OCI-LY7 (cell line): Measurements from ENCODE around the gene C10orf143. TPM values are rescaled to one million over a fixed set of nuclear protein-coding genes. Genes with fewer than 3 reads are reported as not detected.

Experiments used
- BruUV-seq: library from RNA; stranded (reverse); fragments of 400-500 nt; replicated peaks from 2 replicates; lab custom pipeline; 2021; lab: Mats Ljungman, UMichigan
- CTCF ChIA-PET: fragments of 300-600 bp; sonication (Branson Sonifier 250); formaldehyde crosslinking; loops from one replicate; lab custom pipeline; 2022; ENCODE audit warnings: antibody characterized with exemption; ENCODE audit not compliant: unreplicated experiment; lab: Charles Lee
- POLR2A ChIA-PET: fragments of 300-600 bp; sonication (Branson Sonifier 250); formaldehyde crosslinking; loops from one replicate; lab custom pipeline; 2022; ENCODE audit warnings: antibody characterized with exemption; lab: Charles Lee
- DNase-seq: peaks from one replicate; pipeline ENCODE4 v3.0.0-alpha.2; 2015; ENCODE audit warnings: low spot score
- H2AFZ ChIP-seq: fragments of 200-600 bp; sonication (generic), shearing (Covaris generic); 2 replicates; pipeline ENCODE4 v1.6.1; 2014; ENCODE audit warnings: mild to moderate bottlenecking, antibody characterized with exemption, low read length, moderate library complexity
- H3K27ac ChIP-seq: fragments of 200-600 bp; sonication (generic); 2 replicates; pipeline ENCODE4 v1.5.1; 2014; ENCODE audit warnings: mixed run types, low read depth, mild to moderate bottlenecking, moderate library complexity, low read length, inconsistent platforms; ENCODE audit not compliant: poor library complexity, severe bottlenecking
- H3K36me3 ChIP-seq: fragments of 200-600 bp; sonication (generic); 2 replicates; pipeline ENCODE4 v1.6.1; 2014; ENCODE audit warnings: mild to moderate bottlenecking, antibody characterized with exemption, low read length, moderate library complexity, mixed read lengths; ENCODE audit not compliant: insufficient read depth
- H3K4me1 ChIP-seq: fragments of 200-600 bp; sonication (generic); 2 replicates; pipeline ENCODE4 v1.5.1; 2014; ENCODE audit warnings: mild to moderate bottlenecking, low read length; ENCODE audit not compliant: insufficient read depth, poor library complexity, severe bottlenecking
- H3K4me2 ChIP-seq: fragments of 200-600 bp; sonication (generic); 2 replicates; pipeline ENCODE4 v1.6.1; 2014; ENCODE audit warnings: mild to moderate bottlenecking, low read length
- H3K4me3 ChIP-seq: fragments of 200-600 bp; sonication (generic); 2 replicates; pipeline ENCODE4 v1.5.1; 2014; ENCODE audit warnings: mild to moderate bottlenecking, low read depth, low read length; ENCODE audit not compliant: poor library complexity, severe bottlenecking
- H3K79me2 ChIP-seq: fragments of 200-600 bp; sonication (generic); 2 replicates; pipeline ENCODE4 v1.6.1; 2016; ENCODE audit warnings: low read depth, mild to moderate bottlenecking, low read length, moderate library complexity, mixed read lengths; ENCODE audit not compliant: insufficient read depth
- H3K9me2 ChIP-seq: fragments of 200-600 bp; sonication (generic); 2 replicates; pipeline ENCODE4 v1.6.1; 2016; ENCODE audit warnings: mild to moderate bottlenecking, low read length, mixed read lengths; ENCODE audit not compliant: insufficient read depth
- H3K9me3 ChIP-seq: fragments of 200-600 bp; sonication (generic); 2 replicates; pipeline ENCODE4 v1.6.1; 2014; ENCODE audit warnings: mild to moderate bottlenecking, mixed run types, low read length, mixed read lengths
- H4K20me1 ChIP-seq: fragments of 200-600 bp; sonication (generic); 2 replicates; pipeline ENCODE4 v1.6.1; 2014; ENCODE audit warnings: mild to moderate bottlenecking, antibody characterized with exemption, low read length, moderate library complexity, mixed read lengths; ENCODE audit not compliant: insufficient read depth
- CTCF ChIP-seq: fragments of 200-600 bp; sonication (generic); conservative IDR thresholded peaks from 2 replicates; pipeline ENCODE4 v1.5.1; 2014; ENCODE audit warnings: mild to moderate bottlenecking, antibody characterized with exemption, low read length, moderate library complexity, mixed read lengths
- EZH2phosphoT487 ChIP-seq: fragments of 200-600 bp; sonication (generic); IDR thresholded peaks from 2 replicates; pipeline ENCODE4 v1.6.1; 2018; ENCODE audit warnings: low read depth, borderline replicate concordance, mild to moderate bottlenecking, mixed run types, antibody characterized with exemption, low read length, moderate library complexity, mixed read lengths
- intact Hi-C: fragments of 100-400 bp; cut with micrococcal nuclease; formaldehyde crosslinking; loops from one replicate; pipeline ENCODE4 v1.10.0; 2022; ENCODE audit not compliant: unreplicated experiment
- total RNA-seq, 2 experiments: library from RNA; depleted of rRNA in 1 of 2; stranded (reverse); fragments of >200 nt in 1 of 2; shearing (Covaris generic) in 1 of 2; gene quantifications; 2 replicates each; pipeline ENCODE4 v1.2.3, GENCODE V29; 2014 to 2022

C10orf143 gene
- total RNA-seq, 2 experiments from 2014 or later = 0.88 to 6.4 TPM

GRCh38 chr10:130015075-130015695 lies 95.4 kb downstream of the C10orf143 start:
- Histone ChIP-seq H3K9me2 (no peaks in the 10 kb centered on the region), H4K20me1 (no peaks in the 10 kb centered on the region), H3K9me3 (no peaks in the 10 kb centered on the region), H3K36me3 (no peaks in the 10 kb centered on the region), H3K4me2 (no peak overlapping the region), H3K4me3 (no peak overlapping the region), H2AFZ (no peak overlapping the region), H3K4me1 (no peaks in the 10 kb centered on the region), H3K27ac (no peak overlapping the region), H3K79me2 (no peaks in the 10 kb centered on the region)
- intact Hi-C loops = no loop called here
- no peak for DNase-seq
- ChIA-PET POLR2A (no interaction called here), CTCF (no interaction called here)
- no TSS peak for BruUV-seq
- TF ChIP-seq EZH2phosphoT487 (no peak), CTCF (no peak)

GRCh38 chr10:130014263-130015074 lies 96.2 kb downstream of the C10orf143 start:
- ChIA-PET CTCF (no interaction called here), POLR2A (no interaction called here)
- H3K4me1 ChIP-seq = no peaks in the 10 kb centered on the region

More at GRCh38 chr10:130014263-130015074, 96.2 kb downstream of the C10orf143 start:
- Histone ChIP-seq H3K79me2 (no peaks in the 10 kb centered on the region), H3K4me2 (no peak overlapping the region), H3K4me3 (no peak overlapping the region), H3K36me3 (no peaks in the 10 kb centered on the region), H3K9me2 (no peaks in the 10 kb centered on the region), H2AFZ (no peak overlapping the region), H3K27ac (no peak overlapping the region), H4K20me1 (no peaks in the 10 kb centered on the region), H3K9me3 (no peaks in the 10 kb centered on the region)
- no peak for TF ChIP-seq EZH2phosphoT487
- no peak for TF ChIP-seq CTCF
- intact Hi-C loops = no loop called here
- BruUV-seq = no TSS peak
- DNase-seq = no peak

Other genes with a start within 250 kb of the C10orf143 start
- gene EBF3, start 146.6 kb downstream of the C10orf143 start, total RNA-seq (2014; rRNA removed; shearing (Covaris generic)) = not detected in 2 replicates
- gene EBF3, start 146.6 kb downstream of the C10orf143 start, total RNA-seq (2022) = not detected in 2 replicates
- gene GLRX3, start 25.6 kb upstream of the C10orf143 start, total RNA-seq (2014; rRNA removed; shearing (Covaris generic)) = 60.4 and 83.2 TPM in 2 replicates
- 110 and 117 TPM in 2 replicates for gene GLRX3, start 25.6 kb upstream of the C10orf143 start, total RNA-seq (2022)